DMS153 (cell line): ENCODE measurements around the gene KCNN1.
"Not testable (repeated sequence)": the region's sequence is repeated elsewhere in the genome, so short reads cannot be mapped to it uniquely, and the experiment has no call there.

Experiments used
- DNase-seq: peaks from one replicate; lab custom pipeline; 2025; lab: John Stamatoyannopoulos, UW

The KCNN1 gene

GRCh38 chr19:18029617-18030338 is 62.9 kb downstream of the KCNN1 start:
- DNase-seq = peak; percentile 87

- DNase-seq = not testable (repeated sequence)
Measured at GRCh38 chr19:18031401-18031800, 64.5 kb downstream of the KCNN1 start.

- not testable (repeated sequence) for DNase-seq
Measured at GRCh38 chr19:18032102-18032501, 65.2 kb downstream of the KCNN1 start.

- no peak for DNase-seq
Measured at GRCh38 chr19:18041054-18041453, 74.1 kb downstream of the KCNN1 start.

DNA sequence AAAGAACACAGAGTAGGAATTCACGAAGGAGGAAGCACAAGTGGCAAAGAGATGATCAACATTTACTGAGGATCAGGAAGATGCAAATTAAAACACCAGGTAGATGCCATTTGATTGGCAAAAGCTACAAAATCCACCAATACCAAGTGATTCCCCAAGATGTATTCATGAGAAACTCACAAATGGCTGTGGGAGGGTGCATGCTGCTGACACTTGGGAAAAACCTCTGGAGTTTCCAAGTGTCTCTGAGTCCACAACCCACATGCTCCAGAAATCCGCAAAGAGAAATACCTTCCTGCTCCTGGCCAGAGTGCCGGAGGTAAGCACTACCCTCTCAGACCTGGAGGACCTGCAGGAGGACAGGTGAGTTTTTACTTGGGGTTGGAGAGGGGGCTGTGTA is 76.8 kb downstream of the KCNN1 start:
- DNase-seq = no peak

GRCh38 chr19:18044825-18045304 is 78.0 kb downstream of the KCNN1 start:
- DNase-seq = peak; percentile 70

GRCh38 chr19:18045307-18046050 is 78.6 kb downstream of the KCNN1 start:
- no peak for DNase-seq

- no peak for DNase-seq
Measured at GRCh38 chr19:18046059-18046718, 79.3 kb downstream of the KCNN1 start.

GRCh38 chr19:18049385-18049784 is 82.5 kb downstream of the KCNN1 start:
- no peak for DNase-seq
